ENCODE data around the gene PCNX3.

GRCh38 chr11:65616575-65617001, 1.0 kb downstream of the PCNX3 start:
- TF ChIP-seq POLR2A (IDR thresholded peaks at IDR 0.05; ENCODE audit: low read length), result no peak
- TF ChIP-seq GATA1 (IDR thresholded peaks at IDR 0.05; ENCODE audit: low read depth, low read length), result no peak
